HG03520 (cell line): ENCODE measurements around the gene EFCAB3.
"Not testable (repeated sequence)": the region's sequence is repeated elsewhere in the genome, so short reads cannot be mapped to it uniquely, and the experiment has no call there.

Source experiments
- ATAC-seq: cut with Tn5 transposase; IDR thresholded peaks from one replicate; pipeline ENCODE4 v1.9.1; 2021; ENCODE audit warnings: mild to moderate bottlenecking, moderate library complexity; ENCODE audit not compliant: unreplicated experiment

The EFCAB3 gene

GRCh38 chr17:62458483-62458882 lies 78.1 kb downstream of the EFCAB3 start:
- not testable (repeated sequence) for ATAC-seq

GRCh38 chr17:62464422-62464821 lies 84.1 kb downstream of the EFCAB3 start:
- ATAC-seq = not testable (repeated sequence)

- ATAC-seq = not testable (repeated sequence)
These were observed 84.9 kb downstream of the EFCAB3 start for GRCh38 chr17:62465271-62465670.
